Naive thymus-derived CD4-positive, alpha-beta T cell (primary cell): ENCODE data around the gene RFC4. TPM values are rescaled to one million over a fixed set of nuclear protein-coding genes. Genes with fewer than 3 reads are reported as not detected.
A peak's percentile ranks its signal among the peaks of the same experiment; 100 is the strongest.

Experiments
- ATAC-seq: fragments of 150-1000 bp; cut with Tn5 transposase; 2 replicates; pipeline ENCODE4 v1.10.0; 2021; ENCODE audit warnings: mild to moderate bottlenecking, moderate library complexity
- CTCF ChIA-PET: fragments of 350-600 bp; sonication (Branson Sonifier 250); formaldehyde crosslinking; loops from one replicate; lab custom pipeline; 2021; ENCODE audit warnings: antibody characterized with exemption; lab: Charles Lee
- POLR2A ChIA-PET: fragments of 350-600 bp; sonication (Branson Sonifier 250); formaldehyde crosslinking; loops from one replicate; lab custom pipeline; 2021; ENCODE audit warnings: antibody characterized with exemption, inconsistent platforms; lab: Charles Lee
- DNase-seq, 9 donors: peaks; one replicate each; pipeline versions ENCODE4 v3.0.0 to v3.0.0-alpha.2; 2020 to 2022; ENCODE audit warnings: mixed read lengths in 1 of 9
- H3K27ac ChIP-seq: one replicate; pipeline ENCODE4 v1.7.0; 2013; ENCODE audit warnings: mild to moderate bottlenecking, low read depth, low read length, moderate library complexity
- H3K27me3 ChIP-seq, 2 donors: one replicate each; pipeline ENCODE4 v1.7.0; 2013; ENCODE audit warnings: low read length in 2 of 2, mild to moderate bottlenecking in 2 of 2, moderate library complexity in 2 of 2; ENCODE audit not compliant: control insufficient read depth in 2 of 2, insufficient read depth in 2 of 2
- H3K36me3 ChIP-seq, 3 experiments: 1 replicate in 2 of 3; 2 replicates in 1 of 3; pipeline ENCODE4 v1.7.0; 2013; ENCODE audit warnings: low read length in 3 of 3, mild to moderate bottlenecking in 3 of 3, moderate library complexity in 1 of 3; ENCODE audit not compliant: insufficient read depth in 3 of 3, control insufficient read depth in 2 of 3
- H3K4me1 ChIP-seq, 2 donors: one replicate each; pipeline ENCODE4 v1.7.0; 2013; ENCODE audit warnings: low read length in 2 of 2, mild to moderate bottlenecking in 2 of 2, moderate library complexity in 1 of 2; ENCODE audit not compliant: control insufficient read depth in 2 of 2, insufficient read depth in 2 of 2
- H3K4me3 ChIP-seq: 2 replicates; pipeline ENCODE4 v1.7.0; 2013; ENCODE audit warnings: mild to moderate bottlenecking, low read length
- H3K9me3 ChIP-seq, 3 experiments: 1 replicate in 2 of 3; 2 replicates in 1 of 3; pipeline ENCODE4 v1.7.0; 2013; ENCODE audit warnings: low read length in 3 of 3; ENCODE audit not compliant: control insufficient read depth in 2 of 3
- H3K27ac Mint-ChIP-seq, 9 donors: one replicate each; pipeline ENCODE4 v1.8.0; 2020 to 2022; ENCODE audit warnings: mixed read lengths in 9 of 9, mild to moderate bottlenecking in 8 of 9, moderate library complexity in 5 of 9, inconsistent platforms in 2 of 9
- H3K27me3 Mint-ChIP-seq, 5 donors: one replicate each; pipeline ENCODE4 v1.8.0; 2021 to 2022; ENCODE audit warnings: mixed read lengths in 5 of 5, mild to moderate bottlenecking in 1 of 5
- H3K36me3 Mint-ChIP-seq, 5 donors: one replicate each; pipeline ENCODE4 v1.8.0; 2020 to 2022; ENCODE audit warnings: mixed read lengths in 5 of 5, mild to moderate bottlenecking in 3 of 5, inconsistent platforms in 1 of 5
- H3K4me1 Mint-ChIP-seq, 7 donors: one replicate each; pipeline ENCODE4 v1.8.0; 2020 to 2022; ENCODE audit warnings: mixed read lengths in 7 of 7, mild to moderate bottlenecking in 3 of 7, inconsistent platforms in 1 of 7
- H3K4me3 Mint-ChIP-seq, 10 donors: one replicate each; pipeline ENCODE4 v1.8.0; 2020 to 2022; ENCODE audit warnings: mild to moderate bottlenecking in 10 of 10, mixed read lengths in 10 of 10, moderate library complexity in 6 of 10, inconsistent platforms in 2 of 10
- H3K9me3 Mint-ChIP-seq, 11 donors: one replicate each; pipeline ENCODE4 v1.8.0; 2020 to 2022; ENCODE audit warnings: mixed read lengths in 11 of 11, mild to moderate bottlenecking in 4 of 11, inconsistent platforms in 1 of 11, moderate library complexity in 1 of 11
- intact Hi-C, 2 donors: fragments of 100-400 bp; cut with micrococcal nuclease; formaldehyde crosslinking; loops; one replicate each; pipeline ENCODE4 v1.15.1; 2023
- polyA plus RNA-seq, 2 donors: library from polyadenylated mRNA; unstranded; fragments of 300-500 nt; fragmentation: Illumina TruSeq; gene quantifications; one replicate each; pipeline ENCODE4 v1.2.3, GENCODE V29; 2021
- total RNA-seq, 6 experiments: library from RNA in 5 of 6; stranded (reverse) in 5 of 6; gene quantifications; 1 replicate in 5 of 6; 2 replicates in 1 of 6; pipeline ENCODE4 v1.2.3 and lab custom pipeline; 2021 to 2026

The RFC4 gene
- total and polyA plus RNA-seq, 7 experiments from 2014 or later = 8.7 to 71.6 (median 22.5) TPM

GRCh38 chr3:186841620-186842019 lies 35.3 kb upstream of the RFC4 start:
- Histone ChIP-seq H3K9me3 (no peaks in the 10 kb centered on the region), H3K36me3 (no peaks in the 10 kb centered on the region), H3K4me3 (no peak overlapping the region), H3K27ac (no peak overlapping the region), H3K4me1 (no peaks in the 10 kb centered on the region), H3K27me3 (no peaks in the 10 kb centered on the region)
- no peak overlapping the region for H3K4me3 Mint-ChIP-seq
- CTCF ChIA-PET = interaction anchor here (1.3 kb wide), 1 partner anchor 323 kb away, joined by 8 read pairs; no protein-coding TSS in a partner anchor
- ATAC-seq = no peak
- POLR2A ChIA-PET = interaction anchor here (1.1 kb wide), 1 partner anchor 11 kb away, joined by 3 read pairs; no protein-coding TSS in a partner anchor
- no peaks in the 10 kb centered on the region for H3K36me3 Mint-ChIP-seq
- H3K4me1 Mint-ChIP-seq = peaks cover 0 to 1% (median 0%) of the 10 kb centered on the region in 7 donors
- no peaks in the 10 kb centered on the region for H3K9me3 Mint-ChIP-seq
- H3K27ac Mint-ChIP-seq = no peak overlapping the region
- H3K27me3 Mint-ChIP-seq = peaks cover 0 to 35% (median 11%) of the 10 kb centered on the region in 5 donors
- DNase-seq = no peak
- intact Hi-C loops = no loop called here

DNA sequence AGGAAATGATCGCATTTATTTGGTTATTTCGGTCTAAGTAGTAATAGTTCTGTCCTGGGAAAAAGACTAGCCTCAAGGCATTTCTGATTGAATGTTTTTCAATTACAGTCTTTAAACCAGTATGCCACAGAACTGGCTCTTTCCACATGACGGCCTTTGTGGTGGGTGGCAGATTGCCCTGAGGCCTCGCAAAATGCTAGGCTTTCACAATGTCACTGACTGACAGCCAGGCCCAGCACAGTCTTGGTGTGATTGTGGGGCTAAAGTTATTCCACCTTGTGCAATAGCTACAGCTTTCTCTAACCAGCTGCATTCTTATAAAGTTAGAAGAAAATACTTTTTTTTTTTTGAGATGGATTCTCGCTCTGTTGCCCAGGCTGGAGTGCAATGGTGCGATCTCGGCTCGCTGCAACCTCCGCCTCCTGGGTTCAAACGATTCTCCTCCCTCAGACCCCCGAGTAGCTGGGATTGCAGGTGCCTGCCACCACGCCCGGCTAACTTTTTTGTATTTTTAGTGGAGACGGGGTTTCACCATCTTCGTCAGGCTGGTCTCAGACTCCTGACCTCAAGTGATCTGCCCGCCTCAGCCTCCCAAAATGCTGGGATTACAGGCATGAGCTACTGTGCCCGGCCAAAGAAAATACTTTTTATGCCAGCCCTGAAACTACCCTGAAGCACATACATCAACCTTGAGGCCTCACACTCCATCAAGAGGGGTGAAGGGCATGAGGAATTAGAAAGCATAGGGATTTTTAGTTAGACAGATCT lies 33.8 kb upstream of the RFC4 start:
- Mint-ChIP-seq H3K9me3 (no peaks in the 10 kb centered on the region), H3K27ac (no peak overlapping the region), H3K27me3 (peaks cover 0 to 28% (median 4%) of the 10 kb centered on the region in 5 donors), H3K4me3 (no peak overlapping the region), H3K4me1 (no peaks in the 10 kb centered on the region), H3K36me3 (no peaks in the 10 kb centered on the region)
- Histone ChIP-seq H3K4me1 (no peaks in the 10 kb centered on the region), H3K4me3 (no peak overlapping the region), H3K27me3 (no peaks in the 10 kb centered on the region), H3K27ac (no peak overlapping the region), H3K9me3 (no peaks in the 10 kb centered on the region), H3K36me3 (no peaks in the 10 kb centered on the region)
- POLR2A ChIA-PET = interaction anchor here (0.6 kb wide), 1 partner anchor 197 kb away, joined by 3 read pairs; no protein-coding TSS in a partner anchor
- DNase-seq (no peak), ATAC-seq (no peak)
- intact Hi-C loops = no loop called here
- CTCF ChIA-PET = no interaction called here

- H3K27me3 Mint-ChIP-seq = peaks cover 31 to 71% (median 35%) of the 10 kb centered on the region in 5 donors
- H3K4me1 Mint-ChIP-seq = peaks cover 2 to 8% (median 5%) of the 10 kb centered on the region in 7 donors
Observed at GRCh38 chr3:186832276-186832675, 26.0 kb upstream of the RFC4 start.

DNA sequence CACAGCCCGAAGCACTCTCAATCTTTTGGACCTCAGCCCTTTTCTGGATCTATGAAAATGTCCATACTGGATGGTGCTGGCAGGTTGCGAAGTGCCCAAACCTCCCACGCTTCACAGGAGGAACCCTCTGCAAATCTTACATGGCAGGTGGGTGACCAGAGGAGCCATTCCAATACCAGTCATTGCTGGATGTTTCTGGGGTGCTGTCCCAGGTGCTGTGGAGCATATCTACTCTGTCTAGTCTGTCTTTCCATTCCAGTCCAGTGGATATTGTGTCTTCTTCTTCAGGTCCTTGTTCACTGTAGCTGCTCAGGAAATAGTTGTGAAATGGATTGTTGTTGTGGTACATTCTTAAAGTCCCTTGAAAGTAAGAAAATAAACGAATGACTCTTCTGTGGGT lies 25.5 kb upstream of the RFC4 start:
- no peak overlapping the region for H3K27ac ChIP-seq
- no peaks in the 10 kb centered on the region for H3K9me3 Mint-ChIP-seq
- DNase-seq (no peak), ATAC-seq (no peak)
- H3K4me3 Mint-ChIP-seq = no peak overlapping the region
- H3K9me3 ChIP-seq = no peaks in the 10 kb centered on the region
- POLR2A ChIA-PET = no interaction called here
- no peak overlapping the region for H3K4me3 ChIP-seq
- H3K36me3 Mint-ChIP-seq = no peaks in the 10 kb centered on the region
- intact Hi-C loops = no loop called here
- peaks cover 0 to 9% of the 10 kb centered on the region in 2 donors for H3K27me3 ChIP-seq
- peaks cover 31 to 71% (median 35%) of the 10 kb centered on the region in 5 donors for H3K27me3 Mint-ChIP-seq
- H3K4me1 Mint-ChIP-seq = peaks cover 2 to 8% (median 6%) of the 10 kb centered on the region in 7 donors
- CTCF ChIA-PET = no interaction called here
- H3K27ac Mint-ChIP-seq = no peak overlapping the region
- H3K36me3 ChIP-seq = no peaks in the 10 kb centered on the region
- peaks cover 0 to 9% of the 10 kb centered on the region in 2 donors for H3K4me1 ChIP-seq

More at GRCh38 chr3:186832276-186832675, 26.0 kb upstream of the RFC4 start:
- Mint-ChIP-seq H3K4me3 (no peak overlapping the region), H3K36me3 (no peaks in the 10 kb centered on the region), H3K27ac (no peak overlapping the region), H3K9me3 (no peaks in the 10 kb centered on the region)
- H3K4me1 ChIP-seq = peaks cover 0 to 9% of the 10 kb centered on the region in 2 donors
- no peak for ATAC-seq
- H3K27ac ChIP-seq = no peak overlapping the region
- peaks cover 0 to 9% of the 10 kb centered on the region in 2 donors for H3K27me3 ChIP-seq
- H3K9me3 ChIP-seq = no peaks in the 10 kb centered on the region
- CTCF ChIA-PET = no interaction called here
- no peak overlapping the region for H3K4me3 ChIP-seq
- DNase-seq = no peak
- POLR2A ChIA-PET = no interaction called here
- intact Hi-C loops = no loop called here
- no peaks in the 10 kb centered on the region for H3K36me3 ChIP-seq

DNA sequence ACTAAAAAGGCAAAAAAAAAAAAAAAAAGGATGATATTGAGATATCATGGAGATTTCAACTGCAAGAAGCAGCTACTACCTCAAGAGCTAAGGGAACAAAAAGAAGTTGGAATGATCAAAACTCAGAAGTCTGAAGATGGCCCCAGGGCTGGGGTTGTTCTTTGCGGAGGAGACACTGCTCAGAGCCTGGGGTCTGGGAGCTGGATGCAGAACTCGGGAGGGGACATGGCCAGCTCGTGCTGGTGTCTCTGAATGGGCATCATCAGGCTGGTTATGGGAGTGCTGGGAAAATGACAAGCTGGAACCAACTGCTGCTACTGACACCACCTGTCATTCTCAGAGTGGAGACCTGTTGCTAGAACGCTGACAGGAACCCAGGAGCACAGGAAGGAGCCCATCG lies 22.1 kb upstream of the RFC4 start:
- no peak overlapping the region for H3K27ac Mint-ChIP-seq
- no peaks in the 10 kb centered on the region for H3K36me3 Mint-ChIP-seq
- H3K4me1 Mint-ChIP-seq = peaks cover 15 to 24% (median 20%) of the 10 kb centered on the region in 7 donors
- ChIA-PET POLR2A (interaction anchor here (0.5 to 4.3 kb wide), 6 partner anchors 22 to 244 kb away, joined by 3 to 39 read pairs (median 6); partner anchors contain the start of genes EIF4A2 and RFC4), CTCF (interaction anchor here (0.8 to 2.8 kb wide), 2 partner anchors 21 to 212 kb away, joined by 4 to 15 read pairs; no protein-coding TSS in a partner anchor)
- H3K27me3 Mint-ChIP-seq = peaks cover 45 to 72% (median 54%) of the 10 kb centered on the region in 5 donors
- H3K27ac ChIP-seq = no peak overlapping the region
- H3K4me3 ChIP-seq = no peak overlapping the region
- no peaks in the 10 kb centered on the region for H3K36me3 ChIP-seq
- peaks cover 6 to 21% of the 10 kb centered on the region in 2 donors for H3K4me1 ChIP-seq
- ATAC-seq = no peak
- intact Hi-C loops = loop anchor here (5.0 to 10.0 kb wide), 2 partner anchors 854 to 891 kb away; partner anchors contain the start of gene TRA2B (in 1 of the 2)
- H3K27me3 ChIP-seq = peaks cover 0 to 22% of the 10 kb centered on the region in 2 donors
- H3K4me3 Mint-ChIP-seq = peak overlapping the region in 8 of 10 donors; percentile 17 to 77 (median 52)
- no peaks in the 10 kb centered on the region for H3K9me3 ChIP-seq
- no peaks in the 10 kb centered on the region for H3K9me3 Mint-ChIP-seq
- no peak for DNase-seq

DNA sequence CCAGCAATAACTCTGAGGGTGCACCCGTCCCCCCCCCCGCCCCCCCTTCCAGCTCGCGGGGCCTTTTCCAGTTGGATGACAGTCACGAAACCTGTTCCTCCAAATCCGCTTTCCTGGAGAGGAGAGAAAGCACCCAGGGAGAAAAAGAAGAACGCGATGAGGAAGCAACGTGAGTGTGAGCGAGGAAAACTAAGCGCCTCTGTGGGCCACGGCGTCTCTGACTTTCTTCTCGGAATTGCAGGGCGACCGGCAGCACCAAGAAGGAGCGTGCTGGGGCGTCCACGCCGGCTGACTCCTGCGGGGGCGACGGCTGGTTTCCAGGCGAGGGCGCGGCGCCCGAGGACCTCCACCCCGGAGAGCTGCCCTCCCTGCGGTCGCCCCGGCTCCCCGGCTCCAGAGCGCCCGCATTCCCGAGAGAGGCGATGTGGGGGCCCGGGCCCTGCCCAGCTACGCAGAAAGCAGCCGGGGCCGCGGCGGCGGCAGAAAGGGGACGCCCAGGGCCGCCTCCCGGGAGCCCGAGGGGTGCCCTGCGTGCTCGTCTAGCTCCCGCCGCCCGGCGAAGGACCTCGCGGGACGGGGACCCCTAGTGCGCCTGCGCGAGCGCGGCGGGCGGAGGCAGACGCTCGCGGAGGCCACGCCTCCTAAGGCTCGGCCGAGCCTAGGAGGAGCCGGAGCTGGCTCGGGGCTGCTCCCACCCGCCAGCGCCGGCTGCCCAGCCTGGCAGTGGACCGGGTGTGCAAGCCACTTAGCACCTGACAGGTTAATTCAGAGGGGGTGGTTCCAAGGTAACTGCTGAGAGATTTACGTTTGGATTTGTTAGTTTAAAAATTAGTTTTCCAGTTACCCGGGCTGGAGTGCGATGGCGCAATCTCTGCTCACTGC lies 20.9 kb upstream of the RFC4 start:
- Histone ChIP-seq H3K27ac (peak overlapping the region; percentile 52), H3K9me3 (no peaks in the 10 kb centered on the region), H3K4me3 (peak overlapping the region; percentile 66), H3K27me3 (peaks cover 0 to 22% of the 10 kb centered on the region in 2 donors), H3K4me1 (peaks cover 6 to 21% of the 10 kb centered on the region in 2 donors), H3K36me3 (no peaks in the 10 kb centered on the region)
- POLR2A ChIA-PET = interaction anchor here (0.6 to 4.3 kb wide), 8 partner anchors 12 to 889 kb away, joined by 3 to 39 read pairs (median 4); partner anchors contain the start of genes EIF4A2, RFC4 and TRA2B
- intact Hi-C loops = loop anchor here (1.0 to 10.0 kb wide), 10 partner anchors 21 to 890 kb away; partner anchors contain the start of genes RFC4 (in 2 of the 2), DNAJB11 (in 1 of the 2), EIF4A2 (in 1 of the 2) and ETV5 (in 1 of the 2)
- H3K4me1 Mint-ChIP-seq = peaks cover 15 to 24% (median 20%) of the 10 kb centered on the region in 7 donors
- H3K4me3 Mint-ChIP-seq = peak overlapping the region; percentile 55 to 91 (median 80)
- no peaks in the 10 kb centered on the region for H3K9me3 Mint-ChIP-seq
- H3K36me3 Mint-ChIP-seq = no peaks in the 10 kb centered on the region
- CTCF ChIA-PET = interaction anchor here (1.0 to 2.8 kb wide), 3 partner anchors 210 to 323 kb away, joined by 3 to 15 read pairs (median 5); partner anchors contain the start of gene RPL39L
- peaks cover 45 to 62% (median 53%) of the 10 kb centered on the region in 5 donors for H3K27me3 Mint-ChIP-seq
- peak overlapping the region in 2 of 9 donors; percentile 18 to 19 for H3K27ac Mint-ChIP-seq
- DNase-seq = peak; percentile 79 to 92 (median 87)
- peak; percentile 96 for ATAC-seq
